HCT116 (cell line): Measurements from ENCODE around the gene PCDHB6. TPM values are rescaled to one million over a fixed set of nuclear protein-coding genes. Genes with fewer than 3 reads are reported as not detected.

Source experiments
- ATAC-seq: fragments of 200-7000 bp; cut with Tn5 transposase; 2 replicates; pipeline ENCODE4 v1.9.1; 2020; ENCODE audit warnings: mild to moderate bottlenecking, moderate library complexity
- BruUV-seq: library from RNA; stranded (reverse); fragments of 400-500 nt; replicated peaks from 2 replicates; lab custom pipeline; 2021; lab: Mats Ljungman, UMichigan
- CTCF ChIA-PET: fragments of 300-600 bp; sonication (Branson Sonifier 250); formaldehyde crosslinking; loops from one replicate; lab custom pipeline; 2021; ENCODE audit warnings: antibody characterized with exemption; lab: Charles Lee
- POLR2A ChIA-PET: fragments of 300-600, 350-600 bp; sonication (Branson Sonifier 250); formaldehyde crosslinking; loops from one replicate; lab custom pipeline; 2021; ENCODE audit warnings: antibody characterized with exemption; lab: Charles Lee
- RAD21 ChIA-PET, 2 experiments: fragments of 300-600 bp; sonication (Branson Sonifier 250); formaldehyde crosslinking; loops; one replicate each; lab custom pipeline; 2023; ENCODE audit warnings: low total read pairs in 2 of 2; ENCODE audit not compliant: uncharacterized antibody in 2 of 2, unreplicated experiment in 2 of 2, low non-redundant PET in 1 of 2; lab: Charles Lee
- DNase-seq: peaks from one replicate; pipeline ENCODE4 v3.0.0-alpha.2; 2010; ENCODE audit warnings: low read depth, low spot score
- H2AFZ ChIP-seq: fragments of 200-600 bp; shearing (Covaris generic), sonication (generic); 2 replicates; pipeline ENCODE4 v1.6.1; 2017; ENCODE audit warnings: low read depth, mixed run types, mixed read lengths, antibody characterized with exemption, low read length; ENCODE audit not compliant: poor library complexity, severe bottlenecking
- H3K27ac ChIP-seq: 2 replicates; pipeline ENCODE4 v1.5.1; 2012; ENCODE audit warnings: low read depth, low read length
- H3K27me3 ChIP-seq: fragments of 200-600 bp; sonication (generic); 2 replicates; pipeline ENCODE4 v1.6.1; 2016; ENCODE audit warnings: mixed run types, low read length, mixed read lengths; ENCODE audit not compliant: insufficient read depth
- H3K36me3 ChIP-seq, 2 experiments: fragments of 200-500 bp in 1 of 2; fragments of 200-600 bp in 1 of 2; sonication (Bioruptor generic) in 1 of 2; sonication (generic) in 1 of 2; 2 replicates each; pipeline versions ENCODE4 v1.5.1 to v1.6.1; 2014 to 2016; ENCODE audit warnings: low read length in 2 of 2, inconsistent platforms in 1 of 2, mixed read lengths in 1 of 2, mixed run types in 1 of 2; ENCODE audit not compliant: insufficient read depth in 2 of 2, control insufficient read depth in 1 of 2
- H3K4me1 ChIP-seq, 2 experiments: fragments of 200-600 bp in 1 of 2; sonication (generic) in 1 of 2; 2 replicates each; pipeline versions ENCODE4 v1.5.1 to v1.6.1; 2012 to 2017; ENCODE audit warnings: low read length in 2 of 2, inconsistent platforms in 1 of 2, mild to moderate bottlenecking in 1 of 2, mixed read lengths in 1 of 2, mixed run types in 1 of 2, moderate library complexity in 1 of 2; ENCODE audit not compliant: insufficient read depth in 2 of 2, control insufficient read depth in 1 of 2
- H3K4me2 ChIP-seq: fragments of 200-600 bp; sonication (generic); 2 replicates; pipeline ENCODE4 v1.6.1; 2017; ENCODE audit warnings: mixed run types, low read length, mixed read lengths
- H3K4me3 ChIP-seq, 2 experiments: fragments of 200-600 bp in 1 of 2; sonication (generic) in 1 of 2; replicated peaks in 1 of 2; 2 replicates each; pipeline ENCODE4 v1.5.1; 2011 to 2016; ENCODE audit warnings: low read length in 2 of 2, control low read depth in 1 of 2, low read depth in 1 of 2, mild to moderate bottlenecking in 1 of 2, mixed read lengths in 1 of 2, mixed run types in 1 of 2
- H3K79me2 ChIP-seq: fragments of 200-600 bp; sonication (generic); 2 replicates; pipeline ENCODE4 v1.6.1; 2017; ENCODE audit warnings: mild to moderate bottlenecking, mixed run types, low read length, moderate library complexity, mixed read lengths; ENCODE audit not compliant: insufficient read depth
- H3K9ac ChIP-seq: fragments of 200-600 bp; sonication (generic); 2 replicates; pipeline ENCODE4 v1.6.1; 2016; ENCODE audit warnings: low read length, mixed read lengths
- H3K9me2 ChIP-seq: fragments of 200-600 bp; sonication (generic), shearing (Covaris generic); 2 replicates; pipeline ENCODE4 v1.6.1; 2017; ENCODE audit warnings: mixed run types, mild to moderate bottlenecking, moderate library complexity; ENCODE audit not compliant: insufficient read depth
- H3K9me3 ChIP-seq, 2 experiments: fragments of 200-500 bp in 1 of 2; fragments of 200-600 bp in 1 of 2; sonication (Bioruptor generic) in 1 of 2; sonication (generic) in 1 of 2; 2 replicates each; pipeline ENCODE4 v1.6.1; 2014 to 2017; ENCODE audit warnings: low read length in 2 of 2, mixed read lengths in 2 of 2, inconsistent platforms in 1 of 2, low read depth in 1 of 2, mild to moderate bottlenecking in 1 of 2, mixed run types in 1 of 2, moderate library complexity in 1 of 2; ENCODE audit not compliant: control insufficient read depth in 1 of 2, insufficient read depth in 1 of 2
- H4K20me1 ChIP-seq: fragments of 200-600 bp; sonication (generic), shearing (Covaris generic); 2 replicates; pipeline ENCODE4 v1.6.1; 2017; ENCODE audit warnings: mixed run types, mild to moderate bottlenecking, moderate library complexity; ENCODE audit not compliant: insufficient read depth
- ATF3 ChIP-seq: IDR thresholded peaks from 2 replicates; pipeline ENCODE4 v1.6.1; 2012
- CEBPB ChIP-seq: IDR thresholded peaks from 2 replicates; pipeline ENCODE4 v1.6.1; 2012; ENCODE audit warnings: low read depth
- CTCF ChIP-seq, 3 experiments: fragments of 200-600 bp in 1 of 3; sonication (generic) in 1 of 3; IDR thresholded peaks in 2 of 3; conservative IDR thresholded peaks in 1 of 3; 2 replicates each; pipeline ENCODE4 v1.5.1; 2012 to 2017; ENCODE audit warnings: low read depth in 2 of 3, low read length in 2 of 3, antibody characterized with exemption in 1 of 3, borderline replicate concordance in 1 of 3, control low read depth in 1 of 3, mild to moderate bottlenecking in 1 of 3, mixed read lengths in 1 of 3, mixed run types in 1 of 3, moderate library complexity in 1 of 3; ENCODE audit not compliant: insufficient read depth in 1 of 3
- EGR1 ChIP-seq: IDR thresholded peaks from 2 replicates; pipeline ENCODE4 v1.6.1; 2012; ENCODE audit warnings: low read depth
- EZH2 ChIP-seq: fragments of 200-600 bp; sonication (generic); IDR thresholded peaks from 2 replicates; pipeline ENCODE4 v1.6.1; 2017; ENCODE audit warnings: antibody characterized with exemption, mixed run types
- FOSL1 ChIP-seq: IDR thresholded peaks from 2 replicates; pipeline ENCODE4 v1.6.1; 2012; ENCODE audit warnings: low read depth
- JUND ChIP-seq: IDR thresholded peaks from 2 replicates; pipeline ENCODE4 v1.6.1; 2012
- MAX ChIP-seq: IDR thresholded peaks from 2 replicates; pipeline ENCODE4 v1.6.1; 2012
- POLR2A ChIP-seq: IDR thresholded peaks from 2 replicates; pipeline ENCODE4 v1.7.0; 2011; ENCODE audit warnings: borderline replicate concordance; ENCODE audit not compliant: insufficient read depth, insufficient read length; ENCODE audit errors: extremely low read depth
- POLR2AphosphoS5 ChIP-seq: IDR thresholded peaks from 2 replicates; pipeline ENCODE4 v1.6.1; 2011; ENCODE audit warnings: mild to moderate bottlenecking, low read depth, low read length, moderate library complexity
- RAD21 ChIP-seq: IDR thresholded peaks from 2 replicates; pipeline ENCODE4 v1.6.1; 2012; ENCODE audit warnings: low read depth, mild to moderate bottlenecking
- SIN3A ChIP-seq: IDR thresholded peaks from 2 replicates; pipeline ENCODE4 v1.6.1; 2012; ENCODE audit warnings: low read depth
- SP1 ChIP-seq: IDR thresholded peaks from 2 replicates; pipeline ENCODE4 v1.6.1; 2012; ENCODE audit warnings: low read depth
- SRF ChIP-seq: IDR thresholded peaks from 2 replicates; pipeline ENCODE4 v1.6.1; 2012; ENCODE audit warnings: low read depth
- TCF7L2 ChIP-seq: IDR thresholded peaks from 2 replicates; pipeline ENCODE4 v1.7.0; 2011; ENCODE audit warnings: borderline replicate concordance, inconsistent platforms; ENCODE audit not compliant: insufficient read depth, insufficient read length; ENCODE audit errors: extremely low read depth
- ZBTB33 ChIP-seq: IDR thresholded peaks from 2 replicates; pipeline ENCODE4 v1.6.1; 2011; ENCODE audit warnings: mild to moderate bottlenecking, low read length, moderate library complexity; ENCODE audit not compliant: insufficient replicate concordance; ENCODE audit errors: extremely low read depth
- ZNF274 ChIP-seq: fragments of 200-500 bp; sonication (Bioruptor generic); IDR thresholded peaks from 2 replicates; pipeline ENCODE4 v1.6.1; 2014; ENCODE audit warnings: mild to moderate bottlenecking, low read depth, low read length, inconsistent platforms
- intact Hi-C: fragments of 100-400 bp; cut with micrococcal nuclease; formaldehyde crosslinking; loops from 2 replicates; pipeline ENCODE4 v1.10.0; 2022
- total RNA-seq: library from RNA; stranded (reverse); gene quantifications from one replicate; pipeline ENCODE4 v1.2.1, GENCODE V29; 2021; ENCODE audit not compliant: unreplicated experiment

Gene PCDHB6
- total RNA-seq, 1 experiment from 2014 or later = not detected

- no peaks in the 10 kb centered on the region for H3K79me2 ChIP-seq
- H4K20me1 ChIP-seq = no peaks in the 10 kb centered on the region
- H3K27ac ChIP-seq = no peak within 1 kb of the TSS
- no peak within 1 kb of the TSS for H3K9ac ChIP-seq
- ChIA-PET RAD21 (no interaction called here), CTCF (no interaction called here), POLR2A (no interaction called here)
- no peaks in the 10 kb centered on the region for H3K27me3 ChIP-seq
- H3K9me2 ChIP-seq = no peaks in the 10 kb centered on the region
- H3K9me3 ChIP-seq = peaks cover 0 to 4% of the 10 kb centered on the region in 2 experiments; a peak in 1 of 4 replicates
- H3K4me3 ChIP-seq = no peak within 1 kb of the TSS
- DNase-seq (peak; percentile 16), ATAC-seq (no peak)
- H3K36me3 ChIP-seq = no peaks in the 10 kb centered on the region
- no peak within 1 kb of the TSS for H2AFZ ChIP-seq
- no peak within 1 kb of the TSS for H3K4me2 ChIP-seq
- intact Hi-C loops = no loop called here
- H3K4me1 ChIP-seq = no peaks in the 10 kb centered on the region
- peak; percentile 11 to 54 (median 29); a peak in 3 of 6 replicates for TF ChIP-seq CTCF (IDR thresholded peaks at IDR 0.05 in 2 of 3, conservative IDR thresholded peaks at IDR 0.05 in 1 of 3; ENCODE audit: borderline replicate concordance in 1 of 3, insufficient read depth in 1 of 3, low read depth in 2 of 3, low read length in 2 of 3)
- TF ChIP-seq ATF3 = no peak
- peak; percentile 46 for TF ChIP-seq RAD21
- BruUV-seq = no TSS peak
Observed at GRCh38 chr5:141100243-141100805, 49.5 kb upstream of the PCDHB6 start, which contains the start of gene PCDHB3. PCDHB3 (plus strand) TSS chr5:141100473; CDS start chr5:141100650, 177 bp downstream.

GRCh38 chr5:141101059-141101458, 48.8 kb upstream of the PCDHB6 start:
- H3K9me2 ChIP-seq = no peaks in the 10 kb centered on the region
- H3K27me3 ChIP-seq = no peaks in the 10 kb centered on the region
- no peak overlapping the region for H3K4me3 ChIP-seq
- peaks cover 0 to 4% of the 10 kb centered on the region in 2 experiments; a peak in 1 of 4 replicates for H3K9me3 ChIP-seq
- DNase-seq (no peak), ATAC-seq (no peak)
- H3K27ac ChIP-seq = no peak overlapping the region
- H4K20me1 ChIP-seq = no peaks in the 10 kb centered on the region
- CTCF ChIA-PET = no interaction called here
- H3K9ac ChIP-seq = no peak overlapping the region
- no peaks in the 10 kb centered on the region for H3K4me1 ChIP-seq
- no peak overlapping the region for H2AFZ ChIP-seq
- POLR2A ChIA-PET = no interaction called here
- H3K36me3 ChIP-seq = no peaks in the 10 kb centered on the region
- no peaks in the 10 kb centered on the region for H3K79me2 ChIP-seq
- RAD21 ChIA-PET = no interaction called here
- BruUV-seq = no TSS peak
- intact Hi-C loops = no loop called here
- no peak overlapping the region for H3K4me2 ChIP-seq
- TF ChIP-seq POLR2A = no peak
- no peak for TF ChIP-seq ZNF274
- TF ChIP-seq FOSL1 = no peak
- no peak for TF ChIP-seq MAX
- TF ChIP-seq EGR1 = no peak
- no peak for TF ChIP-seq SRF
- no peak for TF ChIP-seq CEBPB
- TF ChIP-seq ATF3 = no peak
- TF ChIP-seq POLR2AphosphoS5 = no peak
- no peak for TF ChIP-seq EZH2
- TF ChIP-seq RAD21 = no peak
- no peak for TF ChIP-seq JUND
- no peak for TF ChIP-seq TCF7L2
- TF ChIP-seq ZBTB33 = no peak
- TF ChIP-seq SIN3A = no peak
- no peak for TF ChIP-seq SP1
